HEK293T (cell line): Measurements from ENCODE around the gene CD3D.

ENCODE experiments used
- BHLHE40 ChIP-seq: fragments of 450-650 bp; IDR thresholded peaks from 2 replicates; pipeline ENCODE4 v1.6.1; 2016; ENCODE audit warnings: mild to moderate bottlenecking, moderate library complexity, borderline replicate concordance
- CTBP1 ChIP-seq: fragments of 450-650 bp; IDR thresholded peaks from 2 replicates; pipeline ENCODE4 v1.6.1; 2016; ENCODE audit warnings: borderline replicate concordance
- ELF4 ChIP-seq: fragments of 450-650 bp; IDR thresholded peaks from 2 replicates; pipeline ENCODE4 v1.6.1; 2017; ENCODE audit warnings: antibody characterized with exemption
- FOXA1 ChIP-seq: fragments of 450-650 bp; IDR thresholded peaks from 2 replicates; pipeline ENCODE4 v1.6.1; 2016; ENCODE audit warnings: mild to moderate bottlenecking
- FOXK2 ChIP-seq: fragments of 450-650 bp; IDR thresholded peaks from 2 replicates; pipeline ENCODE4 v1.6.1; 2016; ENCODE audit warnings: mild to moderate bottlenecking
- FOXM1 ChIP-seq: fragments of 450-650 bp; IDR thresholded peaks from 2 replicates; pipeline ENCODE4 v1.6.1; 2017; ENCODE audit warnings: mild to moderate bottlenecking, borderline replicate concordance
- L3MBTL2 ChIP-seq: fragments of 450-650 bp; conservative IDR thresholded peaks from 2 replicates; pipeline ENCODE4 v1.6.1; 2016; ENCODE audit warnings: mild to moderate bottlenecking
- NFRKB ChIP-seq: fragments of 450-650 bp; IDR thresholded peaks from 2 replicates; pipeline ENCODE4 v1.6.1; 2016; ENCODE audit warnings: mild to moderate bottlenecking, moderate library complexity
- PKNOX1 ChIP-seq: fragments of 450-650 bp; IDR thresholded peaks from 2 replicates; pipeline ENCODE4 v1.6.1; 2016
- SP1 ChIP-seq: fragments of 450-650 bp; IDR thresholded peaks from 2 replicates; pipeline ENCODE4 v1.6.1; 2017
- SUZ12 ChIP-seq: fragments of 450-650 bp; IDR thresholded peaks from 2 replicates; pipeline ENCODE4 v1.6.1; 2016; ENCODE audit warnings: mild to moderate bottlenecking
- TARDBP ChIP-seq: fragments of 450-650 bp; IDR thresholded peaks from 2 replicates; pipeline ENCODE4 v1.6.1; 2016

DNA sequence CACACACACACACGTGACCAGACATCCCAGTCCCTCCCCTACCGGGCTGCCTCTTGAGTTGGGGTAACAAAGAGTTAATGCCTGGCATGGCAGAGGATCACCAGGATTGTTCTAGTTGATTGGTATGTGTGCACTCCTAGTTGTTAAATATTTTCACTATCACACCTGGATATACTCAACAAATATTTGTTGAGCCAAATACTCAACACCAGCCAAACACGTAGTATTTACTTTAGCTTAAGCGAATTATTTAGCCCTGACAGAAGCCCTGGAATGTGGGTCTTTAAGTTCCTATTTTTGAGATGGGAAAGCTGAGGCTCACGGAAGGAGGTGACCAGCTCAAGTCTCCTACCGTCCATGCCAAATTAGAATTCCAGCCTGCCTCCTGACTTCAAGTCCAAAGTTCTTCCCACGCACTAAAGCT is 27.5 kb downstream of the CD3D start:
- TF ChIP-seq SUZ12 (no peak), NFRKB (no peak), ELF4 (no peak), FOXA1 (no peak), BHLHE40 (no peak), FOXK2 (no peak), L3MBTL2 (no peak), SP1 (no peak), TARDBP (no peak), PKNOX1 (no peak), FOXM1 (no peak), CTBP1 (no peak)
